HG03342 (cell line): ENCODE data around the gene MUC2.

Experiments used
- ATAC-seq: cut with Tn5 transposase; IDR thresholded peaks from one replicate; pipeline ENCODE4 v1.9.1; 2021; ENCODE audit warnings: mild to moderate bottlenecking, moderate library complexity; ENCODE audit not compliant: unreplicated experiment

MUC2 gene

DNA sequence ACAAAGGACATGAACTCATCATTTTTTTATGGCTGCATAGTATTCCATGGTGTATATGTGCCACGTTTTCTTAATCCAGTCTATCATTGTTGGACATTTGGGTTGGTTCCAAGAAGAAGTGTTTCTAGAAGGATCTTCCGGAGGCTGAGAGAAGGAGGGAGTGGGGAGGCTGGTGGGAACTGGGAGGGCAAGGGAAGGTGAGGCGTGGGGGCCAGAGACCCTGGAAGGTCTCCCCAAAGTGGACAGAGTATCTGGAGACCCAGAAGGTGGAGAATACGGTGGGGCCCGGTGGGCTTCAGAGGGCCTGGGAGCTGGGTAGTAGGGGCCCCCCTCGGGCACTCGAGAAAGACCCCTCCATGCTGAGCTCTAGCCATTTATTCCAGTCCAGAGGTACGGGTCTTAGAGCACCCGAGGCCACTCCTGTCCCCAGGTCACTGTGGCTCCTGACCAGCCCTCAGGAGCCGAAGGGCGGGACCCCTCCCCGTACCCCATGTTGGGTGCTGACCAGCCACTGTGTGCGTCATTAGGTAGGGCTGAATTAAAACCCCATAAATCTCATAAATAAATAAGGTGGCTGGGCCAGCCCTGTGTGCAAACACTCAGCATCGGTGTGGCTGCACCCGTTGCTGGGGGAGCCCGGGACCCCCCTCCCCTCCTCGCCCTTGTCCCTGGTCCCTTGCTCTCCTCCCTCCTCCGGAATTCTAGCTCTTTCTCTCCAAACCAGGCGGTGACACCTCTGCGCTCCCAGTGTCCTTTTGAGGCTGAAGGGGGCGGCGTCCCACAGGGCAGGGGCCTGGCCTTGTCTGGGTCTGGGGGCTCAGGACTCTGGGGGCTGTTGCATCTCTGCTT, 44.3 kb downstream of the MUC2 start:
- ATAC-seq = no peak

DNA sequence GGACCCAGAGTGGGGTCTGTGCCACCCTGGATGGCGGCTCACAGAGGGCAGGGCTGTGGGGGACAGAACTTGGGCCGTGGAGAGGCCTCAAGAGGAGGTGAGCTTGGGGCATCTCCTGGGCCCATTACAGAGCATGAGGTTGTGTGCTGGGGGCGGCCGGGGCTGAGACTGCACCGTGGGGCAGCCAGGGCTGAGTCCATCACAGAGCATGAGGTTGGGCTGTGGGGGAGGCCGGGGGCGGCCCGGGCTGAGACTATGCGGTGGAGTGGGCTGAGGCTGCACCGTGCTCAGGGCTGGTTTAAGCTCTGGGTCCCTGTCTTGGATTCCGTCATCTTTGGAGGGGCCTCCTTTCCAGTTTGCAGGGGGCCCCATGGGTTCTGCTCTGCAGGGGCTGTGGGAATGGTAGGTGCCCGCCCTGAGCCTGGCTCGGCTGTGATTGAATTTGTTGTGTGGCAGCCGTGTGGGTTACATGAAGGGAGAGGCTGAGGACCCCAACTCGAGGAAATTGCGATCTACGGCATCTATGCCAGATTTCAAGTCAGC, 45.0 kb downstream of the MUC2 start:
- ATAC-seq = no peak

DNA sequence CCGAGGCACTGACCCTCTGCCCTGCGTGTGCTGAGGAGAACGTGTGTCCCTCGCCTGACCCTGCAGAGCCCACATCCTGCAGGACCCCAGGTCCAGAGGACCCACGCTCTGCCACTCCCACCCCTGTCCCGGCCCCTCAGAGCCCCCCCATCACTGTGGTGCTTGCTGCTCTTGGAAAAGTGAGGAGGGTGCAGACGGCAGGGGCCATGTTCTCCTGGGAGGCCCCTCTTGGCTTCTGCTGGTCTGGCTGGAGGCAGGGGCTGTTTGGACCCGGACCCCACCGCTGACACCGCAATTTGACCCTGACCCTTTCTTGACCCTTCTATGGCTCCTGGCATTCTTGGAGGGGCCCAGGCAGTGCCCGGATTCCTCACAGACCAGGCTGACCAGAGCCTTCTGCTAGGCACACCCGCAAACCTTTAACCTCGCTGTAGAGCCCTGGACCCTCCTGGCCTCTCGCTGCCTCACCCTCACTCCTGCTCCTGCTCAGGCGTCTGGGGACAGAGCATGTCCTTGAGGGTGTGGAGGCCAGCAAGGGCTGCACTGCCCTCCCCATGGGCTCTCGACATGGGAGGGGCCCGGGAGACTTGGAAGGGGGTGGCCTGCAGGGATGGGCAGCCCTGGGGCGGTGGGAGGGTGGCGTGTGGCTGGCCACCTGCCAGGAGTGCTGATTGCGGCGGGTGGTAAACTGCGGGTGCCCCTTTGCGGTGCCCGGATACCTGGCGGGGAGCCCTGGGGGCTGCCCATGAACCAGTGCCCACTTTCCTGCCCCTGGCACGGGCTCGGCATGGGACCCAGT, 46.1 kb downstream of the MUC2 start:
- ATAC-seq = no peak

DNA sequence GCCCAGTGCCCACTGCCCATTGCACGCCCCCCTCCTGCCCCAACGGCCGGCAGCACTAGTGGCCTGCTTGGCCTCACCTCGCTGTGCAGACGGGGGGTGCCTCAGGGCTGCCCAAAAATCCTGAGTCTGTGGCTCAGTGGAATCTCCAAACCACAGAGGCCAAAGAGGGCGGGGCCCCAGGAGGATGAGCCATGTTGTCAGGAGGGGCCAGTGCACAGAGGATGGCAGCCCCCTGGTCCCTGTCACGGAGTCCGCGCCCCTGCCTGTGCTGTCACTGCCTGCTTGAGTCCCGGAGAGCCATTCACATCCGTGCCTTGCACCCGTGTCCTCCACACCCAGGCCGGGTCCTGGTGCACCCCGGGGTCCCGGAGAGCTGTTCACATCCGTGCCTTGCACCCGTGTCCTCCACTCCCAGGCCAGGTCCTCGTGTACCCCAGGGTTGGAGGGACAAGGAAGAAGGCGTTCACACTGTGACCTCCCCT, 46.7 kb downstream of the MUC2 start:
- no peak for ATAC-seq

DNA sequence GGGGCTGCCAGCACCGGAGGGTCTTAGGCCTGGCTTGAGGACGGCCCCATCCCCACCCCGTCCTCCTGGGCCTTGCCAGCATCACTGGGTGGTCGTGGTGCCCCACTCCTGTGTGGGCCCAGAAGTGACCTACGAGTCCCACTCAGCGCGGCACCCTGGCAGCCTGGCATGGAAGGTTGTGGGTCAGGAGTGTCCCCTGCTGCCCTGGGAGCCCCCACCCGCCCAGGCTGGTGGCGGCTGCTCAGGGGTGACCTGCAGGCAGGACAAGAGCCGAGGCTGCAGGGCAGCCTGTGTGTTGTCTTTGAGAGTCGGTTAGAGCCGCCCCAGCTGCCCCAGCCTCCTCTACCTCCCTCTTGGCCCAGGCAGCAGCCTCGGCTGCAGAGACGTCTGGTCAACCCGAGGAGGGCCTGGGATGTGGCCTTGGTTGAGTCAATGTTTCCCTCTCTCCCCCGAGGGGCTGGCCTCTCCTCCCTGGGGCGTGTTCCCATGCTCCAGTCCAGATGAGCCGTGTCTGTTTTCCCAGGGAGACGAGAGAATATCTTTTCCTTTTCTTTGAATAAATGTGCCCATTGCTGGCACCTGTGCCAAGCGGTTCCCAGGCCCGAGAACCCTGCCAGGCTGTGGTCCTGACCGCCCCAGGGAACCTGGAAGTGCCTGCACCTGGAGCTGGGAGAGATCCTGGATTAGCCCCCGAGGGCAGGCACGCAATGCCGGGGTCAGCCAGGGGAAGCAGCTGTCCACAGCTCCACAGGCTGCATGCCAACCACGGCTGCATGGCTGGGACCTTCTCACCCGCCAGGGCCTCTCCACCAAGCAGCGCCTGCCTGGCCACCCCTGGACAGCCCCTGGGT, 47.4 kb downstream of the MUC2 start:
- ATAC-seq = no peak

DNA sequence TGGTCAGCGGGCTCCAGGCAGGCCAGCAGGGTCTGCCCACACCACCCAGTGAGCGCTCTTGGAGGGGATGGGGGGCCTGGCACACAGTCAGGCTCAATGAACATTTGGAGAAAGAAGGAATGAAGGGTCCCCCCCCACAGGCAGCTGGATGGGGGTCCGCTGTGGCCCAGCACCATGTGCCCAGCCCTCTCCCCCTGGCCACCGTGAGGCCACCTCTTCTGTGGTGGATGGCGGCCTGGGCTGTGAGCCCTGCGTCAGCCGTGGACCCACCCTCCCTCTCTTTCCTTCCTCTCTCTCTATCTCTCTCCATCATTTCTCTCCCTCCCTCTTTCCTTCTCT, 48.0 kb downstream of the MUC2 start:
- no peak for ATAC-seq

DNA sequence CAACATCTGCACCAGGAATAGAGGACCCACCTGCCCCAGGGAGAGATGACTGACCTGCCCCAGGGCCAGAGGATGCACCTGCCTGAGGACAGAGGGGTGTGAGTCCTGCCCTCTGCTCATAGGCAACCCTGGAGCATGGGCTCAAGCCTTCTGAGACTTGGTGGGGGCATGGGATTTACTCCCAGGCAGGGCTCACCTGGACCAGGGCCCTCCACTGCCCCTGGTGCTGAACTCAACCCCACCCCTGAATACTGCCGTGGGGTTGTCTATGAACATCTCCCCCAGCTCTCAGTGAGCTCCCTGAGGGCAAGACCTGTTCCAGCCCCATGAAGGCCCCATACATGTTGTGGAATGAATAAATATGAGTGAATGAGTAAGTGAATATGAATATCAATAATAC, 49.3 kb downstream of the MUC2 start:
- no peak for ATAC-seq
